Measurements from ENCODE around the gene C3orf80. TPM values are rescaled to one million over a fixed set of nuclear protein-coding genes. Genes with fewer than 3 reads are reported as not detected.
"Not testable (repeated sequence)": the region's sequence is repeated elsewhere in the genome, so short reads cannot be mapped to it uniquely, and the experiment has no call there.

C3orf80 gene
- total RNA-seq = not detected

GRCh38 chr3:160225176-160226025, at the start of gene C3orf80:
Gene C3orf80 (plus strand): TSS chr3:160225422. CDS start chr3:160225636, 214 bp downstream.
- DNase-seq = peak; percentile 46

DNA sequence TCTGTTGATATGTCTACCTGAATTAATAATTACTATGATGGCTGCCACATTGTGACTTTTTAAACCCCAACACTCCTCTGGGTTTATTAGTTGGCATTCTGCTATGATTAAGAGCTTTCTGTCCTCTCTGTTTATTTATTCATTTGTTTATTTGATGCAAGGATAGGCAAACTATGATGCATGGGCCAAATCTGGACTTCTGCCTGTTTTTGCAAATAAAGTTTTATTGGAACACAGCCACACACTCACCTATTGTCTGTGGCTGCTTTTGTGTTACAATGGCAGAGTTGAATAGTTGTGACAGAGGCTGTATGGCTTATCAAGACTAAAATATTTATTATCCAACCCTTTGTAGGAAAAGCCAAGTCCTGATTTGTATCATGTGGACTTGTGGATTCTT, 48.3 kb upstream of the C3orf80 start:
- DNase-seq = no peak

DNA sequence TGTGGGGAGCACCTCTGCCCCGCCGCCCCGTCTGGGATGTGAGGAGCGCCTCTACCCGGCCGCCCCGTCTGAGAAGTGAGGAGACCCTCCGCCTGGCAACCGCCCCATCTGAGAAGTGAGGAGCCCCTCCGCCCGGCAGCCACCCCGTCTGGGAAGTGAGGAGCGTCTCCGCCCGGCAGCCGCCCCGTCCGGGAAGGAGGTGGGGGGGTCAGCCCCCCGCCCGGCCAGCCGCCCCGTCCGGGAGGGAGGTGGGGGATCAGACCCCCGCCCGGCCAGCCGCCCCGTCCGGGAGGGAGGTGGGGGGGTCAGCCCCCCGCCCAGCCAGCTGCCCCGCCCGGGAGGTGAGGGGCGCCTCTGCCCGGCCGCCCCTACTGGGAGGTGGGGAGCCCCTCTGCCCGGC, 46.6 kb upstream of the C3orf80 start:
- not testable (repeated sequence) for DNase-seq

GRCh38 chr3:160179403-160179802, 45.8 kb upstream of the C3orf80 start:
- DNase-seq = not testable (repeated sequence)

GRCh38 chr3:160179906-160180305, 45.3 kb upstream of the C3orf80 start:
- no peak for DNase-seq

- peak; percentile 64 for DNase-seq
These were observed 44.5 kb upstream of the C3orf80 start for GRCh38 chr3:160180581-160181216.

GRCh38 chr3:160183345-160184076, 41.7 kb upstream of the C3orf80 start:
- no peak for DNase-seq

DNA sequence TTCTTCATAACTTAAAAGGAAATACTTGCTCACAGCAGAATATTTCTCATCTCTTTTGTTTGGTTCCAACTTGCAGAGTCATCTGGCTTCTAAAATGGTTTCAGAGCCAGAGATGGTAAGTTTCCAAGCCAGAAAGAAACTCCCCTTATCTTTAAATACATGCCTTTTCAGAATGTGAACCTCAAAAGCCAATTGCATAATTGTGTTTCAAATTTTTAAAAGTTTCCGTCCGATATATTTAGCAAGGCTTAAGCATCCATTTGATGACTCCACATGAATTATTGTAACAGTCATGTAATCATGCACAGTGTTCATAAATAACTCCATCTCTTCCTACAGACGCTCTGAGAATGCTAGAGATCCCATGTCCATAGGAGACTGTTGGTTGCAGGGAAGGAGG, 40.6 kb upstream of the C3orf80 start:
- DNase-seq = no peak

GRCh38 chr3:160185751-160186150, 39.5 kb upstream of the C3orf80 start:
- DNase-seq = no peak

DNA sequence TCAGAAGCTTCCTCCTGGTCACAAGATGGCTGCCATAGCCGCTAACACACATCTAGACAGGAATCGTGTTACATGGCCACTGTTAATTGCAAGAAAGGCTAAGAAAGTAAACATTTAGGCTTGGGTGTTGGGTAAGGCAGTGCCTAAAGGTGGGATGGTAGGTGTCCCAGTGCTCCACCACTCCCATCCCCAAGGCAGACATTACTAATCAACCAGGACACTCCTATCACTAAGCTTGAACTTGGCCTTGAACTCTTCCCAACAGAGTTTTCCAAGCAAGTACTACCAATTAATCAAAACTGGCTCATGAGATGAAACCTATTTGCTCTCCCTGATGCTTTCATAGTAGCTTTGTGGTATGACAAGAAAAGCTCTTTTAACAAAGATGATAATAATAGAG, 37.9 kb upstream of the C3orf80 start:
- no peak for DNase-seq

DNA sequence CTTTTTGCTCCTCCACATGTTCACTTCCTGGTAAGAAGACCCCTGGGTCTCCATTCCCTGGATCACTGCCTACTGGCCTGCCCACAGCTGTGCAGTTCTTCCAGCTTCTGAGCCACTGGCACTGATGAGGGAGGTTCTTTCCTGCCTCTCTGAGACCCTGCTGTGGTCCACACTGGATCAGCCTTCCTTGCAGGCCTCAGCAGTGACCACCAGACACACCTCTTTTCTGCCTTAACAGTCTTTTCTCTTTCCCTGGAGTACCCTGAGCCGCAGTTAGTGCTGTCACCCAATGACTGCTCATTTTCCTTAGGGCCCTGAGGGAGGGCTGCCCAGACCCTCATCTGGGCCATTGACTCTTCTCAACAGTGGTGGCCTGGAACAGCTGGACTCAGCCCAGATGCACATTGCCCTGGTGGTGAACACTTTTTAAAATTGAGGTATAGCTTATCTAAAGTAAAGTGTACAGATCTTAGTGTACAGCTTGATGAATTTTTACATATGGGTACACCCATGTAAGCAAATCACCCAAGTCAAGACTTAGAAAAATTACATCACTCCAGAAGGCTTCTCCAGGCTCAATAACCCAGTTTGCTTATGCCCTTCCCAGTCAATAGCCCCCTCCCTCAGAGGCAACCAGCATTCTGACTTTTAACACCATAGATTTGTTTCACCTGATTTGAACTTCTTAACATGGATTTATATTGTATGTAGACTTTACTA, 32.8 kb upstream of the C3orf80 start:
- no peak for DNase-seq

DNA sequence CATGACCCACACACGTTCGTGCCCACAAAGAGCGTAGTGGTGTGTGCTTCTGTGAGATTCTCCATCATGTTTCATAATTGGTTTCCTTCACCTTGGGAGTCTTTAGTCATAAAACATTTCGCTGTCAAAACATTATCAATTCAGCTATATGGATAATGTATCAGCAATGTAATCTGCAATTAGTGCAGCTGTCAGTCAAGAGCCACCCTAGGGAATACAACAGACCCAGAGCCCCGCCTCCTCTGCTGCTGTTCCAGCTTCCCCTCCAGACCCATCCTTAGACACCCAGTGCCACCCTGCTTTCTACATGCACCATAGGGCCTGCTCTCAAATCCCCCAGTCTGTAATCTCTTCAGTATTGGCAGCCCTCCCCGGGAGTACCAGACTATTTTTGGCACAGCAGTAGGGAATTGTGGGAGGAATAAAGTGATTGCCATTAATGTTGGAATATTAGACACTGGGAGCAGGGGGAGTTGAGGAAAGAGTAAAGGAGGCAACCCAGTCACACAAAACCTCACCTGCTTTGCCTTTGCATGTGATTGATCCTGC, 31.5 kb upstream of the C3orf80 start:
- DNase-seq = no peak

- no peak for DNase-seq
These were observed 30.8 kb upstream of the C3orf80 start for GRCh38 chr3:160194438-160194837.

DNA sequence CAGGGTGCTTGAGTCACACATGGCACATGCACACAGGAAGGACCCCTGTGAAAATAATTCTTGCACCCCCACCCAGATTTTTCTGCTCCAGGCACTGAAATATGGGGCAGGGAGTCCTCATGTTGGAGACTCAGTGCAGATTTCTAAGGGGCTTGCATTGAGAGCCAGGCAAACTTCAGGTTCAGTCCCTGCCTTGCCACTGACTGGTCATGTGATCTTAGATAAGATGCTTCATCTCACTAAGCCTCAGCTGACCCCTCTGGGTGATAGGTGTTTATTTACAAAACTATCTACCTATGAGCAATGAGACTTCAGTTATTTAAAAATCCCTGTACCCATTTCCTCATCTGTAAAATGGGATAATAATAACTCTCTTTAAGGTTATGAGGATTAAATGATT, 30.1 kb upstream of the C3orf80 start:
- no peak for DNase-seq

DNA sequence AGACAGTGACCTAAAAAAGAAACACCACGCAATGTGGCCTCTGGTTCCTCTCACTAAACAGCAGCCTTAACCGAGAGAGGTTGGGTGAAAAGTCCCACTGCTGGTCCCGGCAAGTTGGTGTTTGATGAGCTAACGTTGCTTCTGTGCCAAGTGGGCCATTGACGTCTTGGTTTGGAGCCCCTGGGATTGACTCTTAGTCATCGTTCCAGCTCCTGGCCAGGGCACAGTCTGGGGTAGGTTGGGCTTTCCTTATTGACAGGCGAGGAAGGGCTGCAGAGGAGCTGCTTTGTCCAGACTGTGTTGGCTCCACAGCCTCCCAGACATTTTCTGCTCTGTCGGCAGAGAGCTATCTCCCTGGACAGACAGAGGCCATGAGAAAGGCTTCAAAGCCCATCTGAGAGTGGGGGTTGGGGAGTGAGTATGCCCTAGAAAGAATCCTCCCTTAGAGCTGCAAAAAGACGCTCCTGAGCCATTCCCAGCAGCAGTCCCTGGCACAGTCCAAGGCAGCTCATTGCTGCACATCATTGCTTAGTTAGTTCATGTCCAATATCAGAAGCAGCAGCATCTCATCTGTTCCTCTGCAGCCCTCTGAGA, 28.6 kb upstream of the C3orf80 start:
- no peak for DNase-seq

DNA sequence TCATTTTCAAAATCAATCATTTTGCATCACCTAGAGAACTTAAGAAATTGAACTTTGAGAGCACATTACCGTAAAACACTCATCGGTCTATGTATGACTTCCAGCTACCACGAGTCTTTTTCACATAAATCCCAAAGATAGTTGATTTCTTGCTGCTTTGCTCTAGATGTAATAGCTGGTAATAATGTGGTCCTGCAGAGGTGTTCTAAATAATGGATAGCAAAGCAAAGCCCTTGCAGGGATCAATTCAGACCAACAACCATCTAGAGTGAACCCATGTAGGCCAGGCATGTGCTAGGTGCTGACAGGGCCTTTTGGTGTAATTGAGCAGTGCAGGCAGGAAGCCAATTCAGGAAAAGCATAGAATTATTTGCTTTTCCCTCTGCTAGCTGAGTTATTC, 26.1 kb upstream of the C3orf80 start:
- no peak for DNase-seq

DNA sequence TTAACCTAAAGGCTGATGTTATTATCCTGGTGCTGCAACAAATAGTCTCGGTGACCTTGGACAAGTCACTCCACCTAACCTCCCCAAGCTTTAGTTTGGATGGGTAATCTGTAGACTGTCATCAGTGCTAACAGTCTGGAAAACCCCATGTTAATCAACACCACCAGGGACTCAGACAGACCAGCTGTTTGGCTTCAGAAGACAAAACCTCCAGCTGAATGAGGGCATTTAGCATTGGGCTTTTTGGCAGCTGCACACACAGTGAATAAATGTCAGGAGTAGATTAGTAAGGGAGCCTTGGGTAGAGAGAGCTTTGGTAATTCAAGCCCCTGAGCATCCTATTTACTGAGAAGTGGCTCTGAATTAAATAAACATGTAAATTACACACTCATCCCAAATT, 24.9 kb upstream of the C3orf80 start:
- DNase-seq = peak; percentile 32

GRCh38 chr3:160204396-160205011, 20.7 kb upstream of the C3orf80 start:
- not testable (repeated sequence) for DNase-seq

- DNase-seq = no peak
These were observed 19.6 kb upstream of the C3orf80 start for GRCh38 chr3:160205606-160206005.

- DNase-seq = no peak
These were observed 14.9 kb upstream of the C3orf80 start for GRCh38 chr3:160210341-160210740.

GRCh38 chr3:160210799-160211221, 14.4 kb upstream of the C3orf80 start:
- no peak for DNase-seq
